ENCODE measurements around the gene SLC9C1. TPM values are rescaled to one million over a fixed set of nuclear protein-coding genes. Genes with fewer than 3 reads are reported as not detected.

SLC9C1 gene
- total RNA-seq, 2 donors from 2014 or later, result 0.35 to 1.3 TPM

- DNase-seq (ENCODE audit: low spot score), result no peak
- no peaks in the 10 kb centered on the region for H3K36me3 ChIP-seq
- H3K9me3 ChIP-seq, result no peaks in the 10 kb centered on the region
- no peaks in the 10 kb centered on the region for H3K4me1 ChIP-seq
- no peak overlapping the region for H3K27ac ChIP-seq
- no peak for TF ChIP-seq CTCF (IDR thresholded peaks at IDR 0.05)
- H3K4me3 ChIP-seq, result no peak overlapping the region
- no peaks in the 10 kb centered on the region for H3K27me3 ChIP-seq
Observed at GRCh38 chr3:112289011-112289410, 5.0 kb downstream of the SLC9C1 start.

- H3K4me1 ChIP-seq, result no peaks in the 10 kb centered on the region
- no peaks in the 10 kb centered on the region for H3K27me3 ChIP-seq
- no peaks in the 10 kb centered on the region for H3K36me3 ChIP-seq
- no peak for TF ChIP-seq CTCF (IDR thresholded peaks at IDR 0.05)
- no peak overlapping the region for H3K27ac ChIP-seq
- no peaks in the 10 kb centered on the region for H3K9me3 ChIP-seq
- no peak for DNase-seq (ENCODE audit: low spot score)
- no peak overlapping the region for H3K4me3 ChIP-seq
Observed at GRCh38 chr3:112280266-112280665, 13.8 kb downstream of the SLC9C1 start.

GRCh38 chr3:112273536-112273935 lies 20.5 kb downstream of the SLC9C1 start:
- H3K4me3 ChIP-seq, result no peak overlapping the region
- no peaks in the 10 kb centered on the region for H3K9me3 ChIP-seq
- no peaks in the 10 kb centered on the region for H3K27me3 ChIP-seq
- no peaks in the 10 kb centered on the region for H3K36me3 ChIP-seq
- DNase-seq (ENCODE audit: low spot score), result no peak
- H3K27ac ChIP-seq, result no peak overlapping the region
- no peak for TF ChIP-seq CTCF (IDR thresholded peaks at IDR 0.05)
- no peaks in the 10 kb centered on the region for H3K4me1 ChIP-seq

GRCh38 chr3:112261742-112262141 lies 32.3 kb downstream of the SLC9C1 start:
- Histone ChIP-seq H3K9me3 (no peaks in the 10 kb centered on the region), H3K36me3 (no peaks in the 10 kb centered on the region), H3K27ac (no peak overlapping the region), H3K4me3 (no peak overlapping the region), H3K4me1 (no peaks in the 10 kb centered on the region), H3K27me3 (no peaks in the 10 kb centered on the region)
- no peak for TF ChIP-seq CTCF (IDR thresholded peaks at IDR 0.05)
- no peak for DNase-seq (ENCODE audit: low spot score)

GRCh38 chr3:112260563-112260962 lies 33.5 kb downstream of the SLC9C1 start:
- Histone ChIP-seq H3K4me1 (no peaks in the 10 kb centered on the region), H3K4me3 (no peak overlapping the region), H3K27me3 (no peaks in the 10 kb centered on the region), H3K36me3 (no peaks in the 10 kb centered on the region), H3K27ac (no peak overlapping the region), H3K9me3 (no peaks in the 10 kb centered on the region)
- TF ChIP-seq CTCF (IDR thresholded peaks at IDR 0.05), result no peak
- no peak for DNase-seq (ENCODE audit: low spot score)

- H3K4me1 ChIP-seq, result no peaks in the 10 kb centered on the region
- no peak overlapping the region for H3K27ac ChIP-seq
- no peak for DNase-seq (ENCODE audit: low spot score)
- peaks cover 0 to 22% of the 10 kb centered on the region in 2 donors for H3K9me3 ChIP-seq
- H3K36me3 ChIP-seq, result no peaks in the 10 kb centered on the region
- no peak for TF ChIP-seq CTCF (IDR thresholded peaks at IDR 0.05)
- H3K4me3 ChIP-seq, result no peak overlapping the region
- H3K27me3 ChIP-seq, result no peaks in the 10 kb centered on the region
Observed at GRCh38 chr3:112253301-112253971, 40.6 kb downstream of the SLC9C1 start.
